Superior temporal gyrus (tissue), 1 donor: ENCODE data around the gene SCNN1G.
"Not testable (repeated sequence)": the region's sequence is repeated elsewhere in the genome, so short reads cannot be mapped to it uniquely, and the experiment has no call there.

Experiments used
- DNase-seq: peaks from one replicate; pipeline ENCODE4 v3.0.0-alpha.2; 2016; ENCODE audit errors: extremely low spot score

Gene SCNN1G

GRCh38 chr16:23252310-23252709 lies 69.8 kb downstream of the SCNN1G start:
- DNase-seq, result no peak

DNA sequence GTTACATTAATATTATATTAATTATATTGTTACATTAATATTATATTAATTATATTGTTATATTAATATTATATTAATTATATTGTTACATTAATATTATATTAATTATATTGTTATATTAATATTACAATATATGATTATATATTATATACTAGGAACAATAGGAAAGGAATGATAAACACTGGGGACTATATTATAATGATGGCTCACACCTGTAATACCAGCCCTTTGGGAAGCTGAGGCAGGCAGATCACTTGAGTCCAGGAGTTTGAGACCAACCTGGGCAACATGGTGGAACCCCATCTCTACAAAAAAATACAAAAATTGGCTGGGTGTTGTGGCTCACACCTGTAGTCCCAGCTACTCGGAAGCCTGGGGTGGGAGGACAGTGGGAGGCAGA lies 71.1 kb downstream of the SCNN1G start:
- DNase-seq, result not testable (repeated sequence)

DNA sequence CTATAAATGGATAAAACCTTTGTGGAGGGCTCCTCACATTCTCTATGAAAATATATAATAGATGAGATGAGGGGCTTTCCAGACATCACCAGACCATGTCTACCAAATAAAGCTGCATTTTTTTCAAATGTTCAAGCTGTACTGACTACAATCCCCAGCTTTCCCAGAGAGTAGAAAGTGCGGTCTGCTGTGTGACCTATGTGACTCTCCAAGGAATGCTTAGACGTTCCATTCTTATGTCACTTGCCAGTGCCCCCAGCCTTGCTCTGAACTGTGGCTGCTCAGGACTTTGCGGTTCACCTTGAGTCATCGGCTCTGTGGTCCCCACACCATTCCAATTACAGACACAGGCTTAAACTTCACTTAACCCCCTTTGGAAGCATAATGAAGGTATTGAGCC lies 71.8 kb downstream of the SCNN1G start:
- no peak for DNase-seq

GRCh38 chr16:23255000-23255399 lies 72.5 kb downstream of the SCNN1G start:
- no peak for DNase-seq

GRCh38 chr16:23256440-23256839 lies 73.9 kb downstream of the SCNN1G start:
- DNase-seq, result no peak

- no peak for DNase-seq
Observed at GRCh38 chr16:23257682-23258081, 75.1 kb downstream of the SCNN1G start.

DNA sequence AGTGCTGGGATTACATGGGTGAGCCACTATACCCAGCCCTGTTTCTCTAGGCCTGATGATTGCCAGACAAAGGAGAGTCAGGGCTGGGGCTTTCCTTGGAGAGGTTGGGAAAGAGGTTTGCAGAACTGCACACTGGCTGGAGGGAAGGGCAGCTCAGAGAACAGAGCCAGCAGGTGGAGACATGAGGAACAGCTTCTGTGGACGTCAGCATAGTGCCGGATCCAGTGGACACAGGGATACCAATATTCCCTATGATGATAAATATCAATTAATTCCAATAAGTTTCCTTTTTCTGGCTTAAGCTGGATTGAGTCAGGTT lies 76.3 kb downstream of the SCNN1G start:
- DNase-seq, result no peak
